IMR-90 (cell line): Measurements from ENCODE around the gene ANKRD13D.

ENCODE experiments used
- BHLHE40 ChIP-seq: fragments of 150-350 bp; IDR thresholded peaks from 2 replicates; pipeline ENCODE4 v1.6.1; 2016; ENCODE audit warnings: mild to moderate bottlenecking, low read depth, low read length
- CEBPB ChIP-seq: IDR thresholded peaks from 2 replicates; pipeline ENCODE4 v1.6.1; 2012; ENCODE audit warnings: low read depth, low read length, improper control_type of control experiment
- CTCF ChIP-seq: conservative IDR thresholded peaks from 2 replicates; pipeline ENCODE4 v1.5.1; 2012; ENCODE audit warnings: mild to moderate bottlenecking, low read depth, low read length, improper control_type of control experiment
- ELK1 ChIP-seq: fragments of 150-350 bp; IDR thresholded peaks from 2 replicates; pipeline ENCODE4 v1.6.1; 2016; ENCODE audit warnings: low read depth, mild to moderate bottlenecking, low read length, moderate library complexity, borderline replicate concordance
- MAFK ChIP-seq: IDR thresholded peaks from 2 replicates; pipeline ENCODE4 v1.6.1; 2012; ENCODE audit warnings: low read depth, low read length, improper control_type of control experiment
- MXI1 ChIP-seq: IDR thresholded peaks from 2 replicates; pipeline ENCODE4 v1.6.1; 2012; ENCODE audit warnings: low read depth, mild to moderate bottlenecking, low read length, moderate library complexity, borderline replicate concordance
- POLR2A ChIP-seq: IDR thresholded peaks from 2 replicates; pipeline ENCODE4 v1.6.1; 2012; ENCODE audit warnings: mild to moderate bottlenecking, low read depth, low read length
- RAD21 ChIP-seq: IDR thresholded peaks from 2 replicates; pipeline ENCODE4 v1.6.1; 2012; ENCODE audit warnings: low read length, improper control_type of control experiment
- RCOR1 ChIP-seq: IDR thresholded peaks from 2 replicates; pipeline ENCODE4 v1.6.1; 2012; ENCODE audit warnings: mild to moderate bottlenecking, low read length, improper control_type of control experiment; ENCODE audit not compliant: insufficient replicate concordance
- USF2 ChIP-seq: fragments of 150-350 bp; IDR thresholded peaks from 2 replicates; pipeline ENCODE4 v1.6.1; 2017; ENCODE audit warnings: mild to moderate bottlenecking, antibody characterized with exemption, low read length, low read depth

DNA sequence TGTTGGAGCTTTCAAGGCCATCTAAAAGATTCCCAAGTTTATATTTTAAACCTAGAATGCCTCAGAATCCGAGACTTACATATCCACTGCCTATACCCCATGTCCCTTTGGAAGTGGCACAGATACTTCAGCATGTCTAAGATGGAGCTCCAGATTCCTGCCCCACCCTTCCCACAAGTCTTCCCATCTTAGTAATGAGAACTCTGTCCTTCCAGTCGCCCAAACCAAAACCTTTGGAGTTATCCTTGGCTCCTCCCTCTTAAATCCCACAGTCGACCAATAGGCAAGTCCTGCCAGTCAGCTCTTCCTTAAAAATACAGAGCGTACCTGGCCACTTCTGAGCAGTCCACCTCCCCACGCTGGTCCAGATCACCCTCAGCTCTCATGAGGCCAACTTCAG is 59.9 kb downstream of the ANKRD13D start:
- TF ChIP-seq CTCF (no peak), BHLHE40 (no peak), POLR2A (no peak), RCOR1 (no peak), MAFK (no peak), ELK1 (no peak), USF2 (no peak), RAD21 (no peak), CEBPB (no peak), MXI1 (no peak)
